GM18519 (cell line): ENCODE results near the gene C1QL1.

Source experiments
- ATAC-seq: cut with Tn5 transposase; IDR thresholded peaks from one replicate; pipeline ENCODE4 v1.9.1; 2021; ENCODE audit warnings: mild to moderate bottlenecking, moderate library complexity; ENCODE audit not compliant: unreplicated experiment, low FRiP score

C1QL1 gene

DNA sequence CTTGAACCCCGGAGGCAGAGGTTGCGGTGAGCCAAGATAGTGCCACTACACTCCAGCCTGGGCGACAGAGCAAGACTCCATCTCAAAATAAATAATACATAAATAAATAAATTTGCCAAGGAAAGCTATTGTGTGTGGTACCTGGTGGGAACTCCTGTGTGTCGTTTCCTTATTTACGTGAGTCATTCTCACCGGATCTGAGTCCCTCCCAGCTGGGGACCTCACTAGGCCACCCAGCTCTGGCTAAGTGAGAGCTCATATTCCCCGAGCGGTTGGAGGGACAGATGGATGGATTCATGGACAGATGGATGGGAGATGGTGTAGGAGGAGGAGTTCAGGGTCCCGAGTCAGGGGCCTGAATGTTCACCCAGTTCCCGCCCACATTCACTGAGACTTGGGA, 22.9 kb upstream of the C1QL1 start:
- no peak for ATAC-seq

DNA sequence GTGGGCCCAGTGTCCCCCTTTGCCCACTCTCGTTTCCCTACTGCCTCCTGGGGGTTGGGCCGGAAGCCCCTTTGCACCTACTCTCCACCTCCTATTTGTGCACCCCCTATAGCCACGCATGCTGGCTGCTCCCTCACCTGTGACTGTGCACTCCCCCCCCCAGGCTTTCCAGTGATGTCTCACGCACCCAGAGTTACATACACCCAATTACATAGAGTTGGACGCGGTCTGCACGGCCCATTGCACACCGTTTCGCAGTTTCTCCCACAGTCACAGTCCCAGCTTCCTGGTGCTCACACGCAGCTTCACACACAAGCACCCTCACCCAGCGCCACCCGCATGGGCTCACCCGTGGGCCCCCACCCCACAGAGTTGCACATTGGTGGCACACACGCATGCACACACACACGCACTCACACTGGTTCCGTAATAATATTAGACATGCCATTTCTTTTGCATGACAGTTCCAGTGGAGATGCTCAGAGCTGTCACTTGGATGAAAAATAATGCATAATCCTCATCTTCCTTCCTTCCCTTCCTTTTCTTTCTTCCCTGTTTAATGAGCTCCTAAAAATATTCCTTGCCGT, 21.5 kb upstream of the C1QL1 start:
- no peak for ATAC-seq

DNA sequence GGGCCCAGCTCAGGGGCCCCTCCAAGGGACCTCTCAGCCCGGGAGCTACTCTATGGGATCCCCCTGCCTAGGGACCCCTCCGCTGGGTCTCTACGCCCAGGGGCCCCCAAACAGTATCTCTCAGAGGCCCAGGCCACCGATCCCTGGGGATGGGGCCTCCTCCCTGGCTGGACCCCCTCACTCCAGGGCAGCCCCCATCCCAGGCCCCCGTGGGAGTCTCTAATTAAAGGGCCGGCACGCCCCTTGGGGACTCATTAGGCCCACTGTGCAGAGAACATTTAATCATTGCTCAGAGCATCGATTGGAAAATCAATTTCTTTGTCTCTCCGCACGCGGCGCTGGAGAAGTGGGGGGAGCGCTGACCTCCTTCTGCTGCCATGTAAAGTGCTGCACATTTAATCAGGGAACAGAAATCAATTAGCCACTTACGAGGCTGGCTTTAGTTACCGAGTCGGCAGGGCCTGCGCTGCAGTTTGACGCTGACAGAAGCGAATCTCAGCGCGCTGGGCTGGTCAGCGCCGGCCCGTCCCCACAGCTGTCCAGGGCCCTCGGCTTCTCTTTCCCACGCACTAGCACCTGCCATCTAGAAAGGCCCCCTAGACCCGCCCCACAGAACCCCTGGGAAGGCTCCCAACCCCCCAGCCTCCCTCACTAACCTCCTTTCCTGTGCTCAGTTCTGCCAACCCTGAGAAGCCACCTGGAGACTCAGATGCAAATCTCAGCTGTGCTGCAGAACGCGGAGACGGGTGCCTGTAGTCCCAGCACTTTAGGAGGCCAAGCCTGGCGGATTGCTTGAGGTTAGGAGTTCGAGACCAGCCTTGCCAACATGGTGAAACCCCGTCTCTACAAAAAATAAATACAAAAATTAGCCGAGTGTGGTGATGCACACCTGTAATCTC, 20.2 kb upstream of the C1QL1 start:
- no peak for ATAC-seq

DNA sequence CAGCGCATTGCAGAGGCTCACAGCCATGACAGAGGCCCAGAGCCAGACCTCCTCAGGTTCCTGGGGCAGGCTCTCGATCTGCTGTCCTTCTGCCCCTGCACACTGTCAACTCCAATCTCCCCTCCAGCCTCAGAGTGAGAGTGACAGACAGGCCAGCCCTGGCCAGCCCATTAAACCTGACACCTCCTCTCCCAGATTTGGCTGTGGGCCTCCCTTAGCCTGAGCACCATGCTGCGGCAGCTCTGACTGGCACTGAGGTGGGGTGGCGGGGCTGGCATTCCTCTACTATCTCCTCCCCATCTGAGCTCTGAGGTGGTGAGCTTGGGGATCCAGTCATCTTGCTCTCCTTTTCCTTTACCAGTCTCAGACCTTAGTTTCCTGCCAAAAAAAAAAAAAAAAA, 15.5 kb upstream of the C1QL1 start:
- ATAC-seq, result no peak

DNA sequence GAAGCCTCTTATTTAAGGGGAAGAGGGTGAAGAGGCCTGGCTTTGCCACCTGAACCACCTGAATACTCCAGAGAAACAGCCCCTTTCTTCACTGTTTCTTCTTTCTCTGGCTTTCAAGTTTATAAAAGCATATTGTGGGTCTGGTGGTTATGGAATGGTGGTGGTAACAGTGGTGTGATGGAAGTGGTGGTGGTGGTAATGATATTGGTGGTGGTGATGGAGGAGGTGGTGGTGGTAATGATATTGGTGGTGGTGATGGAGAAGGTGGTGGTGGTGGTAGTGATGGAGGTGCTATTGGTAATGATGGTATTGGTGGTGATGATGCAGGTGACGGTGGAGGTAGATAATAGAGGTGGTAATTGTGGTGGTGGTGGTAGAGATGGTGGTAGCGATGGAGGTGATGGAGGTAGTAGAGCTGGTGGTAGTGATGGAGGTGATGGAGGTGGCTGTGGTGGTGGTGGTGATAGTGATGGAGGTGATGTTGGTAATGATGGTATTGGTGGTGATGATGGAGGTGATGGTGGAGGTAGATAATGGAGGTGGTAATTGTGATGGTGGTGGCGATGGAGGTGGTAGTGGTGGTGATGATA, 14.1 kb upstream of the C1QL1 start:
- no peak for ATAC-seq

DNA sequence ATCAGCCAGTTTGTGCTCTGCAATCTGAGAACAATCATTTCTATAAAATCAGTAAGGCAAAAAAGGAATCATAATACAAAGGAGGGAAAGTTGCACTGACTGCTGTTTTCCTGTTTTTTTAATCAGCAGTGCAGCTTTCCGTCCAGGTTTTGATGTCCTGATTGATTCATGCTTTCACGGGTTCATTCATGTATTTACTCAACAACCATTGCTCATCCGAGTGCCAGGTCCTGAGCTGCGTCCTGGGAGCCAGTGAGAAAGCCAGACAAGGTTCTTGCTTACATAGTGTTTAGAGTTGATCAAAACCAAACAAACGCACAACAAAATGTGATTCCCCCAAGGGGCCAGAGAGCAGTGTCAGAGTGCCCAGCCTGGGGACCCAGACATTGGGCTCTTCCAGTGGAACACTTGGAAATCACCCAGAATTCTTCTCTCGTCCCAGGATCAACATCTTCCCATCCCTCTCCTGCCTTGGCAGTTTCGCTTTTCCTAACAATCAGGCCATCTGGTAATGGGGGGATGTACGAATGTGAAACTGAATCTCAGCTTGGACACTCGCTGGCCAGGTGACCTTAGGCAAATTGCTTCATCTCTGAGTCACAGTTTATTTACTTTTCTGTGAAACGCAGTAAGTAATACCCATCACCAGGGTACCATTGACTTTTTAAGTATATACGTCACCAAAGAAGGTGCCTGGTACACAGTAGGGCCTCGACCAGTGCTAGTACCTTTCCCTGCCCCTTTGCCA, 13.3 kb upstream of the C1QL1 start:
- ATAC-seq, result no peak

DNA sequence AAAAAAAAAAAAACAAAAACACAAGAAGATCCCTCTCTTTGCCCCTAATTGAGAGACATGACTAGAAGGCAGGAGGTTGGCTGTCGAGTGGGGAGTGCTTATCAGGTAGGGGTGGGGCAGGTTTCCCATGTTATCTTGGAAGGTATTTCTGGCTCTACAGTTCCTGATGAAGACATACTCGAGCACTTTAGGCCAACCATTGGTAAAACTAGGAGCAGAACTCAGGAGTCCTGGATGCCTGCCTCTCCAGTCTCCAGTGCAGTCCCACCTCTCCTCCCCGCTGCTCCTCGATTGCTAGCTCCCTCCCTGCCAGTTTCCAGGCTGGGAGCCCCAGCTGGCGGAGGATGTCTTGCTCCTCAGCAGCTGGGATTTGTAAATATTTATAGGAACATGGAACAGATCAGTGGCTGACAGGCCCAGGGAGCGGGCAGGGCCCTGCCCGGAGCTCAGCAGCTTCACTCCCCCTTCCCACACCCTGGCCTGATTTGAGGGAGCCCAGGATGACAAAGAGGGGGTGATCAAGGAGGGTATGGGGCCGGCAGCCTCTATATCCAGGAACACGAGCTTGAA, 11.4 kb upstream of the C1QL1 start:
- ATAC-seq, result no peak

DNA sequence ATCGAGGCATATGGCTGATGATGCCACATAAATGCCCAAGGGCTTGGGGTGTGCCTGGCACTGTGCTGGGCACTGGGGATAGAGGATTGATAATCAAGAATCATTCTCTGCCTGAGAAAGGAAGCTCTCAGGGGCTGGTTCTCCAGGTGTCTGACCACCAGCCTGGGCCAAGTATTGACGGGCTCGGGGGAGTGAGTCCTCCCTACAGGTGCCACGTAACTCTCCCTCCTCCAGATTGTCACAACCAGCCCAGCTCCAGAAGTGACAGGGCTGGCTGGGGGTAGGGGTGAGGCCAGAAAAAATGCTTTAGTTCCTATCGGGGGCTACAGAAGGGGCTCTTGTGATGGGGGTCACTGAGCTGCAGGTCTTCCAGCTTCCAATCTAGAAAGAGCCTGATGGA, 10.7 kb upstream of the C1QL1 start:
- no peak for ATAC-seq

DNA sequence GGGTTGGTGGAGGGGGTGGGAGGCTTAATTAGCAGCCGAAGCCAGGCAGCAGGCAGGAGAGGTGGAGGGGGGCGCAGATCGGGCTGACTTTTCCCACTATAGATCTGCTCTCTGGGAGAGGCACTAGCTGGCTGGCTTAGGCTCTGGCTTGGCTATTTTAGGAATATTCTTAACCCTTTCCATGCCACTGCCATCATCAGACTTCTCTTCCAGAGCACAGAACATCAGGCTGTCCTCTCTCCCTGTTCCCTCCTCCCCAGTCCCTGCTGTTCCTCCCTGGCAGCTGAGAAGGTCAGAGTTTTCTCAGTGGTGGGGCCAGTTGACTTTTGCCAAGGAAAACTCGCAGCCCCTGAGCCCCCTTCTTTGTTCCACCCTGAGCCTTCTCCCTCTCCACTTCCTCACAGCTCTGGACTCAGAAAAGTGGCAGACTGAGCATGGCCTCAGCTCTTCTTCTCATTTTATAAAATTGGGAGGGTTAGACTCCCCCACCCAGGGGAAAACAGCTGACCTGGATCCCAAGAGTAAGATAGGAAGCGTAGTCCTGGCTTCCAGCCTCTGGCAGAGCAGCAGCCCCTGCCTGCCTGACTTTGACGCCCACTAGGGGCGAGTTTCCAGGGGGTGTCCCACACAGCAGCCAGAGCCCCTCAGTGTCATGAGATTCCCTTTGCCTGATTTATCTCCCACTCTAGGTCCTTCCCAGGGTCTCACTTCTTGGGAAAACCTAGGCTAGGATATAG, 9.9 kb upstream of the C1QL1 start:
- no peak for ATAC-seq

DNA sequence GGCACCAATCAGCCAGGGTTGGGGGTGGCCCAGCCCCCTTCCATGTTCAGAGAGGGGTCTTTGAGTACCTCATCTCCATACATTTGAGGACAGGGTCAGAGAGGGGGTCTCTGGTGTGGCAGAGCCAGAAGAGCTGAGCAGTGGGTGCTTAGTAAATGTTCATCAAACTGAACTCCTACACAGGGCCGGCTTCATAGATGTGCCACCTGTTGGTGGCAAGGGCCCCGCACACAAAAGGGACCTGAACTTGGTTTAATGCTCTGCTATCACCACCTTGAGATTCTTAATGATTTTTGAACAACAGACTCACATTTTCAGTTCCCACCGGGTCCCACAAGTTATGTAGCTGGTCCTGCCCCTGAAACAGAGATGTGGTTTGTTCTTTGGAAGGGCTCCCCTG, 9.0 kb upstream of the C1QL1 start:
- ATAC-seq, result no peak

DNA sequence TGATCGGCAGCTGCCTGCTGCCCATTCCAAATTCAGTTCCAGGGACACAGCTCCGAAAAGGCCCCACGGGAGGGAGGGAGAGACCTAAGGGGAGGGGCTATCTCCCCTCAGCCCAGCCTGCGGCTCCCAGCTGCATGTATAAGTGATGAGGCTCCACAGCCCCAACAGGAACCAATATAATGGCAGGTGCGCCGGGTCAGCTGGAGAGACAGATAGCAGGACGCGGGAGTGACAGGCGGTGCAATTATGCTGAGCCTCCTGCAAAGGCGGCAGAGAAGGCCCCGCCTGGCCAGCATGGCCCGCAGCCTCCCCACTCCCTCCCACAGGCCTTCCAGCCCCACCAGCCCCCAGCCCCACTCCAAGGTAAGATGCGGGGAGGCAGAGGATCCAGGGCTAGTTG, 8.1 kb upstream of the C1QL1 start:
- no peak for ATAC-seq

DNA sequence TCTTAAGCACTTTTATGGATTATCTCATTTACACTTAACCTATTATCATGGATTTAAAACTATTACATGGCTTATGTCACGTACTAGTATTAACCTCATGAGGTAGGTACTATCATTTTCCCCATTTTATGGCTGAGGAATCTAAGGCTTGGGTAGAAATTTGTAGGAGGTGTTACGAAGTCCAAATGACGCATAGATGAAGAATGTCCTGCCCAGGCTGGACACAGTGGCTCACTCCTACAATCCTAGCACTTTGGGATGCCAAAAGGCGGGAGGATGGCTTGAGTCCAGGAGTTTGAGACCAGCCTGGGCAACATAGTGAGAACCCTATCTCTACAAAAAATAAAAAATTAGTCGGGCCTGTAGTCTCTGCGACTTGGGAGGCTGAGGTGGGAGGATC, 4.8 kb upstream of the C1QL1 start:
- no peak for ATAC-seq

DNA sequence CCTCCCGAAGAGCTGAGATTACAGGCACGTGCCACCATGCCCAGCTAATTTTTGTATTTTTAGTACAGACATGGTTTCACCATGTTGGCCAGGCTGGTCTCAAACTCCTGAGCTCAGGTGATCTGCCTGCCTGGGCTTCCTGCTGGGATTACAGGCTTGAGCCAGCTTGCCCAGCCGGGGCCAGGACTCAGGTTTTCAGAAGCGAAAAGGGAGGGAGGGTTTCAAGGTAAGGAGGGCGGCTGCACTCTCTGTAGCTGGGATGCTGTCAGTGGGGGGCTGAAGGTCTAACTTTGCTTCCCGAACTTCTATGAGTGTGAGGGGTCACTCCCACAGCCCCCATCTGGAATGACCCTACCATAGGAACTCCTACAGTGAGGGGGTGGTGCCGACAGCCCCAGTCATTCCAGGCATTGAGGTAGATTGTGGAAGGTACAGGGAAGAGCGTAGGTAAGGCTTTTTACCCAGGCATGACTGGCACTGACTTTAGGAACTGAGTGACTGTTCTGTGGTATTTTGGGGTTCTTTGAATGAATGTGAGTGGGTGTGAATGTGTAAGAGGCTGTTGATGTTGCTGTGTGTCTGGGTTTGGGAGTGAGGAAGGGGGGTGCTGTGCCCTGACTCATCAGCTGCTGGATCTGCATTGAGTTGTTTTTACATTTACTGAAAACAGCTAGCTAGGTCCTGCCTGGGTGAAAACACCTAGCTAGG, 3.8 kb upstream of the C1QL1 start:
- ATAC-seq, result no peak

DNA sequence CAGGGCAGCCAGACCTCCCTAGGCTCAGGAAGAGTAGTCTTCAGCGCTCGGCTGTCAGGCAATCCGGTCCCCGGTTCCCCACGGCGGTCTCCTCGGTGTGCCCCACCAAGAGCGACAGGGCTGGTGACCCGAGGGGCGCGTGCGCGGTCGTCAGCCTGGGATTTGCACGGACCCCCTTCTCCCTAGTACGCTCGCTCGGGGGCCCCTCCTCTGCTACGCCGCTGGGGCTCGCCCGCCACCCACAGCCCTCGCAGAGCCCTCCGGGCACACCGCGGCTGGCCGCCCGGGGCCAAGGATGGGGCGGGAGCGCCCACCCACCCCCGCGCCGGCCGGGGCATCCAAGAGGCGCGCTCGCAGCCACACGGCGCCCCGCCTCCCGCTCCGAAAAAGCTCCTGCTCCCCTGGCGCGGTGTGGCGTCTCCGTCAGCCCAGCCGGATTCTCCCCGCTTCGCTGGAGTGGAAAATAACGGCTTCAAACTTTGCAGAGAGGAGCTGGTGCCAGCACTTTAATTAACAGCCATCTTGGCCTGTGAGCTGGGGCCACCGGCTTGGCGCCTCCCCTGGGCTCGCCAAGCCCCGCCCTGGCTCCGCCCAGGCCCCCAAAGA, 2.1 kb upstream of the C1QL1 start:
- no peak for ATAC-seq

DNA sequence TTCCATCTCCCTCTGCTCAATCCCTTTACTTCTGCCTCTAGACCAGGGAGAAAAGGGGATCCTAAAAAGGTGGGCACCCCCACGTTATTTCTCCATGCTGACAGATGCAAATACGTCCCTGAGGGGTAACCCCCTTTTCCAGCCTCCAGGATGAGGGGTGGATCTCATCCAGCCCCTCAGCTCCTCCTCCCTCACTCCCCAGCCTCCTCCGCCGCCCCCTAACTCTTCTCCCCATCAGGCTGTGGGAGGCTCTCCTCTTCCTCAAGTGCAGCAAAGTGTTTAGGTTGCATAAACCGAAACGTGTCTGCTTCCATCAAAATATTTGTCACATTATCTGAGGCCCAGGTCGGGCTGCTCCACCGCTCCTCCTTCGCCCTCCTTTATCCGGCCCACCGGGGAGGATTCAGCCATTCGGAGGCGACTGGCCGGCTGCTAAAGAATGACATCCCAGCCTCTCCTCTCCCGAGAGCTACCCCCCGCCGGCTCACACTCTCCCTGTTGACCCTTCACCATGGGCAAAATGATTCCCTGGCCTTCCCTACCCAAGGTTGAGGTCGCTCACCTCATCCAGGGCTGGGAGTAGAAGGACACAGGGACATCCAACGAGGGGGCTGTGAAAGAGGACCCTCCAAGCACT, 1.2 kb upstream of the C1QL1 start:
- ATAC-seq, result no peak

DNA sequence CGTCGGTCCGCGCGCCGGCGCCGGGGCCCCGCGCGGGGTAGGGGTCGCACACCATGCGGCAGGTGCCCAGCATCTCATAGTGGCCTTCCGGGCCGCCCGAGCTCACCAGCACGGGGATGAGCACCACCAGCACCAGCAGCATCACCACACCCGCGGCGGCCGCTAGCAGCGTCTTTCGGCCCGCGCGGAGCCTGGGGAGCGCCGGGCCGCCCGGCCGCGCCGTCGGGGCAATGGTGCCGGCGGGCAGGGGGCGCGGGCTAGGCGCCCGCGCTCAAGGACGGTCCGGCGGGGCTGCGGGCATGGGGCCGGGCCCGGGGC, 237 bp downstream of the C1QL1 start:
- ATAC-seq, result no peak

DNA sequence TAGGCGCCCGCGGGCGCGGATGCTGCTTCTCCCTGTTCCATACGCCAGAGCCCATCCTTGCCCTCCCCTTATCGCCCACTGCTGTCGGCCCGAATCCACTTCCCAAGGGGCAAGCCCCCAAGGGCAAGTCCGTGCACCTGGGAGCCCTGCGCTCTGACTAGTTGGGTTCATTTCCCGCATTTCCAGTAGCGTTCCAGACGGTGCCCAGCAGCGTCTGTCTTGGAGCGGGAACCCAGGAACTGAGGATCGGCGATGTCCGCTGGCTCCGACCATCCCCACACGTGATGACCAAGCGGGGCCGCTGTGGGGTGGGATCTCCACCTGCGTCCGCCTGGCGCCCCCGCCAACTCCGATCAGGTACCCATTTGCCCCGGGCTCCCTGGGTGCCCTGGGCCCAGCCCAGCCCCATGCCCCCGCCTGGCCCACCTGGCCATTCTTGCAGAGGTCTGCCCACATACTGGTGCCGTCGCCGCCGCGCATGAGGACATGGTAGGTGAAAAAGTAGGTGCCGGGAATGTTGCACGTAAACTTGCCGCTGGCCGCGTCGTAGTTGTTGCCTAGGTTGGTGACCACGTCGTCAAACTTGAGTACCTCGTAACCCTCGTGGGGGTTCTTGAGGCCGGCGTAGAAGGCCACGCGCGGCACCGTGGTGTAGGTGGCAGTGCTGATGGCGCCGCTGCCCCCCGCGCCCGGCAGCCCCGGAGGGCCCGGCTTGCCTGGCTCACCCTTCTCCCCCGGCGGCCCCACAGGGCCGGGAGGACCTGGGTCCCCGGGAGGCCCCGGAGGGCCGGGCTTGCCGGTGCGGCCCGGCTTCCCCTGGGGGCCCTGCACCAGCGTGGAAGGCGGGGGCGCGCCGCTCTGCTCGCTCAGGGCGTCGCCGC, 837 bp downstream of the C1QL1 start:
- ATAC-seq, result no peak
